K562 (cell line): ENCODE data around the gene IRS1. TPM values are rescaled to one million over a fixed set of nuclear protein-coding genes. Genes with fewer than 3 reads are reported as not detected.
A peak's percentile ranks its signal among the peaks of the same experiment; 100 is the strongest.

Experiments
- ATAC-seq: fragments of 200-7000 bp; cut with Tn5 transposase; 3 replicates; pipeline ENCODE4 v1.9.1; 2020; ENCODE audit warnings: moderate library complexity
- BruUV-seq: library from RNA; stranded (reverse); fragments of 400-500 nt; replicated peaks from 2 replicates; lab custom pipeline; 2021; lab: Mats Ljungman, UMichigan
- CTCF ChIA-PET: fragments of 300-600 bp; formaldehyde crosslinking; extraction: SDS; loops from one replicate; lab custom pipeline; 2021; ENCODE audit warnings: low intra/inter-chr PET ratio; lab: Yijun Ruan, JAX
- POLR2A ChIA-PET: fragments of 300-600, 350-650 bp; sonication (Branson Sonifier 250); formaldehyde crosslinking; extraction: SDS; loops from one replicate; lab custom pipeline; 2021; ENCODE audit warnings: antibody characterized with exemption, inconsistent platforms; lab: Yijun Ruan, JAX
- DNase-seq, 4 experiments: peaks; one replicate each; pipeline versions ENCODE4 v3.0.0 to v3.0.0-alpha.2; 2011 to 2018; ENCODE audit warnings: low spot score in 3 of 4, mixed read lengths in 3 of 4; ENCODE audit errors: extremely low read depth in 1 of 4
- FAIRE-seq: peaks from 2 replicates; lab custom pipeline; 2011; peaks lifted over from hg19 to GRCh38; lab: Jason Lieb, UNC
- H2AFZ ChIP-seq: 2 replicates; pipeline ENCODE4 v1.6.0; 2011; ENCODE audit warnings: low read depth, low read length, control low read depth, inconsistent platforms
- H3K27ac ChIP-seq: fragments of 200-600 bp; 3 replicates; pipeline ENCODE4 v1.8.0; 2011; ENCODE audit warnings: low read depth, mild to moderate bottlenecking, control low read depth, inconsistent platforms, low read length, moderate library complexity, mixed read lengths; ENCODE audit errors: extremely low read depth
- H3K27me3 ChIP-seq, 2 experiments: fragments of 300-600 bp in 1 of 2; 2 replicates in 1 of 2; 3 replicates in 1 of 2; pipeline versions ENCODE4 v1.6.0 to v1.8.0; 2011; ENCODE audit warnings: inconsistent platforms in 2 of 2, low read length in 2 of 2, mild to moderate bottlenecking in 1 of 2, mixed read lengths in 1 of 2, moderate library complexity in 1 of 2; ENCODE audit not compliant: control insufficient read depth in 2 of 2, insufficient read depth in 2 of 2
- H3K36me3 ChIP-seq: fragments of 300-600 bp; 3 replicates; pipeline ENCODE4 v1.8.0; 2011; ENCODE audit warnings: mild to moderate bottlenecking, low read length, inconsistent platforms; ENCODE audit not compliant: control insufficient read depth, insufficient read depth
- H3K4me1 ChIP-seq, 2 experiments: fragments of 200-600 bp in 1 of 2; replicated peaks in 1 of 2; 2 replicates in 1 of 2; 3 replicates in 1 of 2; pipeline versions ENCODE4 v1.5.1 to v1.8.0; 2011; ENCODE audit warnings: inconsistent platforms in 2 of 2, low read length in 2 of 2, mild to moderate bottlenecking in 1 of 2, mixed read lengths in 1 of 2, moderate library complexity in 1 of 2; ENCODE audit not compliant: control insufficient read depth in 2 of 2, insufficient read depth in 2 of 2
- H3K4me2 ChIP-seq: 2 replicates; pipeline ENCODE4 v1.6.1; 2011; ENCODE audit warnings: low read length, control low read depth, inconsistent platforms, mixed read lengths; ENCODE audit not compliant: insufficient read depth
- H3K4me3 ChIP-seq: fragments of 200-600 bp; sonication (generic), shearing (Covaris generic); 2 replicates; pipeline ENCODE4 v1.5.1; 2016; ENCODE audit warnings: control low read depth, inconsistent platforms
- H3K79me2 ChIP-seq: fragments of 200-600 bp; 3 replicates; pipeline ENCODE4 v1.8.0; 2011; ENCODE audit warnings: low read length, inconsistent platforms; ENCODE audit not compliant: control insufficient read depth, insufficient read depth
- H3K9ac ChIP-seq, 2 experiments: 2 replicates each; pipeline versions ENCODE4 v1.6.0 to v1.6.1; 2011; ENCODE audit warnings: low read depth in 2 of 2, low read length in 2 of 2, control low read depth in 1 of 2, inconsistent platforms in 1 of 2, mild to moderate bottlenecking in 1 of 2, mixed read lengths in 1 of 2; ENCODE audit not compliant: insufficient read depth in 1 of 2
- H3K9me1 ChIP-seq: one replicate; pipeline ENCODE4 v1.6.0; 2011; ENCODE audit warnings: inconsistent platforms, mild to moderate bottlenecking, low read length, moderate library complexity; ENCODE audit not compliant: control insufficient read depth, insufficient read depth
- H3K9me3 ChIP-seq: replicated peaks from 2 replicates; pipeline ENCODE4 v1.5.1; 2011; ENCODE audit warnings: low read depth, low read length, inconsistent platforms; ENCODE audit not compliant: control insufficient read depth, insufficient read depth
- H4K20me1 ChIP-seq: replicated peaks from 2 replicates; pipeline ENCODE4 v1.6.1; 2011; ENCODE audit warnings: low read length, inconsistent platforms, mixed read lengths; ENCODE audit not compliant: control insufficient read depth, insufficient read depth
- CCAR2 ChIP-seq: fragments of 200-400 bp; formaldehyde crosslinking; IDR thresholded peaks from 2 replicates; pipeline ENCODE4 v1.6.1; 2017; ENCODE audit warnings: mild to moderate bottlenecking, low read depth, low read length
- whole genome bisulfite sequencing: fragments of 100-300 bp; shearing (Covaris generic); methylation state at CpG from one replicate; pipeline ENCODE4 v1.1.6; 2016; ENCODE audit warnings: low coverage, mixed read lengths; ENCODE audit not compliant: insufficient coverage; ENCODE audit errors: missing lambda C conversion rate; 5-methylcytosine and 5-hydroxymethylcytosine counted together
- in situ Hi-C: fragments of 300-500 bp; cut with MboI; formaldehyde crosslinking; loops from 4 replicates; pipeline ENCODE4 v1.15.0; 2018; ENCODE audit warnings: inconsistent platforms, mixed read lengths
- intact Hi-C: fragments of 100-400 bp; cut with micrococcal nuclease; formaldehyde crosslinking; loops from 2 replicates; pipeline ENCODE4 v1.14.2; 2022
- polyA plus RNA-seq, 8 experiments: library from polyadenylated mRNA; depleted of rRNA in 4 of 8; stranded (reverse) in 5 of 8; unstranded in 3 of 8; fragments of >200 nt; fragmentation: Nextera tagmentation in 2 of 8; fragmentation: Illumina TruSeq in 1 of 8; extraction: Ambion mirVana in 2 of 8; extraction: Trizol in 1 of 8; gene quantifications; 2 replicates each; pipeline versions ENCODE4 v1.2.1 to v1.2.3, GENCODE V29; 2011 to 2014; ENCODE audit warnings: inconsistent platforms in 1 of 8, missing spikeins in 1 of 8
- total RNA-seq, 7 experiments: library from RNA; depleted of rRNA in 6 of 7; stranded (reverse); fragments of >200 nt in 6 of 7; fragmentation: Illumina TruSeq in 2 of 7; extraction: Trizol in 2 of 7; gene quantifications; 2 replicates each; pipeline versions ENCODE4 v1.2.1 to v1.2.3, GENCODE V29; 2011 to 2021; ENCODE audit warnings: low replicate concordance in 1 of 7
- TF ChIP-seq, protein P1 (sequence below), 2 experiments: fragments of 450-650 bp in 1 of 2; sonication (generic) in 1 of 2; formaldehyde crosslinking in 1 of 2; IDR thresholded peaks; 2 replicates each; pipeline versions ENCODE4 v1.7.1 to v1.9.0; 2016 to 2022; ENCODE audit warnings: inconsistent platforms in 1 of 2, mild to moderate bottlenecking in 1 of 2, missing genetic modification reagents in 1 of 2
- TF ChIP-seq, protein P2 (sequence below): sonication (generic); formaldehyde crosslinking; IDR thresholded peaks from 2 replicates; pipeline ENCODE4 v1.9.0; 2022; ENCODE audit warnings: mild to moderate bottlenecking, missing genetic modification reagents

The IRS1 gene
- total and polyA plus RNA-seq, 9 of the 15 experiments (the other 6 are each of a cell fraction or from before 2014, with no cell fraction given) = under 0.01 to 0.31 (median 0.08) TPM; not detected in 1

DNA sequence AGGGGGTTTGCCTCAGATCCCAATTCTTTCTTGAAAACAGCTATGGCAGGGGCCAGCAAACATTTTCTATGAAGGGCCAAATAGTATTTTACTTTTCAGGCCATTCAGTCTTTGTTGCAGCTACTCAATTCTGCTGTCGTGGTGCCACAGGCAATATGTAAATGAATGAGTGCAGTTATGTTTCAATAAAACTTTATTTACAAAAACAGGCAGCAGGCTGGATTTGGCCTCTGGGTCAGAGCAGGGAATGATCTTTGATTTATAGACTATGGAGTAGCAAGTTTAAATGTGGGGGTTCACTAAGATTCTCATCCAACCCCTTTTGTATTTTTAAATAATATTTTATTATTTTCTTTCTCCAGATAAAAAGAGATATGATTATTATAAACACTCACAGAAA lies 72.4 kb downstream of the IRS1 start:
- no peaks in the 10 kb centered on the region for H3K9me1 ChIP-seq
- no peaks in the 10 kb centered on the region for H4K20me1 ChIP-seq
- H3K4me2 ChIP-seq = no peak overlapping the region
- WGBS = 0% methylated on average over 1 of the region's 1 CpG
- no peaks in the 10 kb centered on the region for H3K9me3 ChIP-seq
- CTCF ChIA-PET = no interaction called here
- H3K27ac ChIP-seq = no peak overlapping the region
- POLR2A ChIA-PET = no interaction called here
- ATAC-seq = no peak
- H2AFZ ChIP-seq = no peak overlapping the region
- TF ChIP-seq, protein P1, sequence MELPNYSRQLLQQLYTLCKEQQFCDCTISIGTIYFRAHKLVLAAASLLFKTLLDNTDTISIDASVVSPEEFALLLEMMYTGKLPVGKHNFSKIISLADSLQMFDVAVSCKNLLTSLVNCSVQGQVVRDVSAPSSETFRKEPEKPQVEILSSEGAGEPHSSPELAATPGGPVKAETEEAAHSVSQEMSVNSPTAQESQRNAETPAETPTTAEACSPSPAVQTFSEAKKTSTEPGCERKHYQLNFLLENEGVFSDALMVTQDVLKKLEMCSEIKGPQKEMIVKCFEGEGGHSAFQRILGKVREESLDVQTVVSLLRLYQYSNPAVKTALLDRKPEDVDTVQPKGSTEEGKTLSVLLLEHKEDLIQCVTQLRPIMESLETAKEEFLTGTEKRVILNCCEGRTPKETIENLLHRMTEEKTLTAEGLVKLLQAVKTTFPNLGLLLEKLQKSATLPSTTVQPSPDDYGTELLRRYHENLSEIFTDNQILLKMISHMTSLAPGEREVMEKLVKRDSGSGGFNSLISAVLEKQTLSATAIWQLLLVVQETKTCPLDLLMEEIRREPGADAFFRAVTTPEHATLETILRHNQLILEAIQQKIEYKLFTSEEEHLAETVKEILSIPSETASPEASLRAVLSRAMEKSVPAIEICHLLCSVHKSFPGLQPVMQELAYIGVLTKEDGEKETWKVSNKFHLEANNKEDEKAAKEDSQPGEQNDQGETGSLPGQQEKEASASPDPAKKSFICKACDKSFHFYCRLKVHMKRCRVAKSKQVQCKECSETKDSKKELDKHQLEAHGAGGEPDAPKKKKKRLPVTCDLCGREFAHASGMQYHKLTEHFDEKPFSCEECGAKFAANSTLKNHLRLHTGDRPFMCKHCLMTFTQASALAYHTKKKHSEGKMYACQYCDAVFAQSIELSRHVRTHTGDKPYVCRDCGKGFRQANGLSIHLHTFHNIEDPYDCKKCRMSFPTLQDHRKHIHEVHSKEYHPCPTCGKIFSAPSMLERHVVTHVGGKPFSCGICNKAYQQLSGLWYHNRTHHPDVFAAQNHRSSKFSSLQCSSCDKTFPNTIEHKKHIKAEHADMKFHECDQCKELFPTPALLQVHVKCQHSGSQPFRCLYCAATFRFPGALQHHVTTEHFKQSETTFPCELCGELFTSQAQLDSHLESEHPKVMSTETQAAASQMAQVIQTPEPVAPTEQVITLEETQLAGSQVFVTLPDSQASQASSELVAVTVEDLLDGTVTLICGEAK (IDR thresholded peaks at IDR 0.05) = peak; percentile 84
- TF ChIP-seq, protein P1 (CRISPR knock-in tag; IDR thresholded peaks at IDR 0.05) = no peak
- TF ChIP-seq, protein P2, sequence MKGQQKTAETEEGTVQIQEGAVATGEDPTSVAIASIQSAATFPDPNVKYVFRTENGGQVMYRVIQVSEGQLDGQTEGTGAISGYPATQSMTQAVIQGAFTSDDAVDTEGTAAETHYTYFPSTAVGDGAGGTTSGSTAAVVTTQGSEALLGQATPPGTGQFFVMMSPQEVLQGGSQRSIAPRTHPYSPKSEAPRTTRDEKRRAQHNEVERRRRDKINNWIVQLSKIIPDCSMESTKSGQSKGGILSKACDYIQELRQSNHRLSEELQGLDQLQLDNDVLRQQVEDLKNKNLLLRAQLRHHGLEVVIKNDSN (CRISPR knock-in tag) = no peak
- no peak for TF ChIP-seq CCAR2
- FAIRE-seq = no peak
- H3K9ac ChIP-seq = no peak overlapping the region
- no peak for DNase-seq
- no peaks in the 10 kb centered on the region for H3K79me2 ChIP-seq
- no peaks in the 10 kb centered on the region for H3K36me3 ChIP-seq
- H3K27me3 ChIP-seq = no peaks in the 10 kb centered on the region
- no TSS peak for BruUV-seq
- H3K4me1 ChIP-seq = no peaks in the 10 kb centered on the region
- intact Hi-C loops (no loop called here), in situ Hi-C loops (no loop called here)
- no peak overlapping the region for H3K4me3 ChIP-seq
